Neutrophil (primary cell): ENCODE data around the gene SPRING1.

ENCODE experiments used
- H3K27ac ChIP-seq: fragments of 200-600 bp; sonication (generic); 2 replicates; pipeline ENCODE4 v1.5.1; 2016; ENCODE audit warnings: mild to moderate bottlenecking, moderate library complexity
- H3K27me3 ChIP-seq: fragments of 200-600 bp; sonication (generic); 2 replicates; pipeline ENCODE4 v1.6.0; 2016; ENCODE audit warnings: mild to moderate bottlenecking
- H3K36me3 ChIP-seq: fragments of 200-600 bp; sonication (generic); 2 replicates; pipeline ENCODE4 v1.5.1; 2017
- H3K4me1 ChIP-seq, 2 experiments: fragments of 200-600 bp in 1 of 2; sonication (generic) in 1 of 2; 1 replicate in 1 of 2; 2 replicates in 1 of 2; pipeline versions ENCODE4 v1.5.1 to v1.6.1; 2013 to 2016; ENCODE audit warnings: low read depth in 1 of 2, low read length in 1 of 2, mild to moderate bottlenecking in 1 of 2, moderate library complexity in 1 of 2; ENCODE audit not compliant: control insufficient read depth in 1 of 2, insufficient read depth in 1 of 2
- H3K4me3 ChIP-seq, 2 experiments: fragments of 200-600 bp in 1 of 2; sonication (generic) in 1 of 2; 1 replicate in 1 of 2; 2 replicates in 1 of 2; pipeline ENCODE4 v1.5.1; 2013 to 2016; ENCODE audit warnings: low read depth in 1 of 2, low read length in 1 of 2, mild to moderate bottlenecking in 1 of 2, moderate library complexity in 1 of 2
- H3K9me3 ChIP-seq: fragments of 200-600 bp; sonication (generic); 2 replicates; pipeline ENCODE4 v1.5.1; 2016
- TF ChIP-seq, protein P1 (sequence below): fragments of 200-600 bp; sonication (generic); IDR thresholded peaks from 2 replicates; pipeline ENCODE4 v1.5.1; 2016; ENCODE audit warnings: antibody characterized with exemption

The SPRING1 gene

DNA sequence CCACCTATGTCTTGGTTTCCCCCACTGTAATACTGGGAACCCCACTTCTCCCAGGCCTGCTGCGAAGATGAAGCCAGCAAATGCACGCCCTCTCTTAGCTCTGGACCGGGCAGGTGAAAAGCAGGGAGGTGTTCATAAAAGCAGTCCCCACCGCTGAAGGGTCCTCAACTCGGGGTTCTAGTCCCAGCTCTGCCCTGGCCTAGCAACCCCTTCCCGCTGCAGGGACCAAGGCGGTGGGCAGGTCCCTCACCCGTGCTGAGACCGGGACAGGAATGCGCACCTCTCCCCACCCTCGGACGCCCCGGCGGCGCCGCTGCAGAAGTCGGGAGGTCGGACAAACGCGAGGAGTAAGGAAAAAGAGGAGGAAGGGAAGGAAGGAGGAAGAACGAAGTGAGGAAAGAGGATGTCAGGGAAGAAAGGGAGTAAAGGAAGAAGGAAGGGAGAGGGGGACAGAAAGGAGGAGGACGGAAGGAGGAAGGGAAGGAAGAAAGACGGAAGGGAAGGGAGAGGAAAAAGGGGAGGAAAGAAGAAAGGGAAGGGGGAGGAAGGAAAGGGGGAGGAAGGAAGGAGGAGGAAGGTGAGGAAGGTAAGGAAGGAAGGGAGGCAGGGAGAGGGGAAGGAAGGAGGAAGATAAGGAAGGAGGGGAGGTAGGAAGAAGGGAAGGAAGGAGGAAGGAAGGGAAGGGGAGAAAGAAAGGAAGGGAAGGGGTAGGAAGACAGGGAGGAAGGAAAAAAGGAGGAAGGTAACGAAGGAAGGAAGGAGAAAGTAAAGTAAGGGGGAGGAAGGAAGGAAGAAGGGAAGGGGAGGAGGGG is 701 bp downstream of the SPRING1 start:
- TF ChIP-seq, protein P1, sequence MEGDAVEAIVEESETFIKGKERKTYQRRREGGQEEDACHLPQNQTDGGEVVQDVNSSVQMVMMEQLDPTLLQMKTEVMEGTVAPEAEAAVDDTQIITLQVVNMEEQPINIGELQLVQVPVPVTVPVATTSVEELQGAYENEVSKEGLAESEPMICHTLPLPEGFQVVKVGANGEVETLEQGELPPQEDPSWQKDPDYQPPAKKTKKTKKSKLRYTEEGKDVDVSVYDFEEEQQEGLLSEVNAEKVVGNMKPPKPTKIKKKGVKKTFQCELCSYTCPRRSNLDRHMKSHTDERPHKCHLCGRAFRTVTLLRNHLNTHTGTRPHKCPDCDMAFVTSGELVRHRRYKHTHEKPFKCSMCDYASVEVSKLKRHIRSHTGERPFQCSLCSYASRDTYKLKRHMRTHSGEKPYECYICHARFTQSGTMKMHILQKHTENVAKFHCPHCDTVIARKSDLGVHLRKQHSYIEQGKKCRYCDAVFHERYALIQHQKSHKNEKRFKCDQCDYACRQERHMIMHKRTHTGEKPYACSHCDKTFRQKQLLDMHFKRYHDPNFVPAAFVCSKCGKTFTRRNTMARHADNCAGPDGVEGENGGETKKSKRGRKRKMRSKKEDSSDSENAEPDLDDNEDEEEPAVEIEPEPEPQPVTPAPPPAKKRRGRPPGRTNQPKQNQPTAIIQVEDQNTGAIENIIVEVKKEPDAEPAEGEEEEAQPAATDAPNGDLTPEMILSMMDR = no peak
- Histone ChIP-seq H3K4me3 (peak overlapping the region; percentile 60 to 78), H3K4me1 (peaks cover 20 to 25% of the 10 kb centered on the region in 2 experiments), H3K36me3 (peaks cover 17% of the 10 kb centered on the region), H3K9me3 (no peaks in the 10 kb centered on the region), H3K27ac (peak overlapping the region; percentile 87), H3K27me3 (peaks cover 34% of the 10 kb centered on the region)

DNA sequence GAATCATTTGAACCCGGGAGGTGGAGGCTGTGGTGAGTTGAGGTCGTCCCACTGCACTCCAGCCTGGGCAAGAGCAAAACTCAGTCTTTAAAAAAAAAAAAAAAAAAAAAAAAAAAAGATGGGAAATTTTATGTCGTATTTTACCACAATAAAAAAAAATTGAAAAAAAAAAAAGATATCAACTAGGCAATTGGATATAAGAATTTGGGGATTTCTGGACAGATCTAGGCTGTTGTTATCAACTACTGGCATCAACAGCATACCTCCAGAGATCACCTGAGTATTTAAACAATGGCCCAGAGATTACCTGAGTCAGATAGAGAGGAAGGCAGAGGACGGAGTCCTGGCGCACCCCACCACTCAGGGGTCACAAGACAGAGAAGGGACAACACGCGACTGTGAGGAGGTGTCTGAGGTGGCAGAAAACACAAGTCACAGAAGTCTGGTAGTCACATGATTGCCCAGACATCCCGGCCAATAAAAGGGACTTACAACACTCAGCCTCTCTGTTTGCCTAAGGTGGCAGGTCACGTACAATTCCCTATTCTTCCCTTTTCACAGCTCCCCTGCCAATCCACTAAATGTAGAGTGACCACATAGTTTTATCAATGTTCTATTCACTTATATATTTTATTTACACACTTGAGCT is 1.8 kb downstream of the SPRING1 start:
- peaks cover 17% of the 10 kb centered on the region for H3K36me3 ChIP-seq
- TF ChIP-seq, protein P1 = no peak
- peak overlapping the region; percentile 87 for H3K27ac ChIP-seq
- no peaks in the 10 kb centered on the region for H3K9me3 ChIP-seq
- H3K4me1 ChIP-seq = peaks cover 20 to 25% of the 10 kb centered on the region in 2 experiments
- H3K27me3 ChIP-seq = peaks cover 24% of the 10 kb centered on the region
- H3K4me3 ChIP-seq = no peak overlapping the region

DNA sequence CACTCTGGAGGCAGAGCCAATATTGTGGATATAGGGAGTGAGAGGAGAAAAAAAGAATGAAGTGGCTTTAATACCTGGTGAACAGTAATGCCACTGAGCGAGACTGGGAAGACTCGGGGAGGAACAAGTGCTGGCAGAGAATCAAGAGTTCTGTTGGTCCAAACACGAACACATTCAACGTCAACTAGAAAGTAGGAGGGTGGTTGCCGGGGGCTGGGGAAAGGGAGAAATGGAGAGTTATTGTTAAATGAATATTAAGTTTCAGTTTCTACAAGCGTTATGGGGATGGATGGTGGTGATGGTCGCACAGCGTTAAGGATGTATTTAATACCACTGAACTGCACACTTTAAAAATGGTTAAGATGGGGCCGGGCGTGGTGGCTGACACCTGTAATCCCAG is 2.8 kb downstream of the SPRING1 start:
- Histone ChIP-seq H3K4me3 (no peak overlapping the region), H3K9me3 (no peaks in the 10 kb centered on the region), H3K27me3 (peaks cover 15% of the 10 kb centered on the region), H3K4me1 (peaks cover 20 to 25% of the 10 kb centered on the region in 2 experiments), H3K27ac (no peak overlapping the region), H3K36me3 (peaks cover 22% of the 10 kb centered on the region)
- TF ChIP-seq, protein P1 = no peak

DNA sequence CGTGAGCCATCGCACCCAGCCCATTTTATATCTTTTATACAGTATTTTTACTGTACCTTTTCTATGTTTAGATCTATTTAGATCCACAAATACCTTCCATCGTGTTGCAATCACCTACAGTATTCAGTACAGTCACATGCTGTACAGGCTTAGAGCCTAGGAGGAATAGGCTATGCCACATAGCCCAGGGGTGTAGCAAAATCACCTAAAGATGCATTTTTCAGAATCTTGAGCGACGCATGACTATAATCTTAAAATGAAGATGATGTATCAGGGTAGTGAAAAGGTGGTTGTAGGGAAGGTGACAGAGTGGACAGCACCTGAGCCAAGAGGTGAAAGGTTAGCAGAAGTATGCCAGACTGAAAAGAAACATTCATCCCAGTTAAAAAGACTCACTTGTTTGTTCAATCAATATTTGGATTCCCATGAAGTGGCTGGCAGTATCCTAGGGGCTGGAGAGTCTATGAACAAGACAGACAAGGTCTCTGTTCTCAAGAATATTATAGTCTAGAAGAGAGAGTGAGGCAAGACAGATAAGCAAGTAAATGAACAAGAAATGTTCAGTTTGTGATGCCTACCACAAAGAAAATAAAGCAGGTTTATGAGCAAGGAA is 3.6 kb downstream of the SPRING1 start:
- Histone ChIP-seq H3K4me1 (peaks cover 20 to 25% of the 10 kb centered on the region in 2 experiments), H3K27ac (no peak overlapping the region), H3K9me3 (no peaks in the 10 kb centered on the region), H3K27me3 (peaks cover 6% of the 10 kb centered on the region), H3K4me3 (no peak overlapping the region), H3K36me3 (peaks cover 22% of the 10 kb centered on the region)
- TF ChIP-seq, protein P1 = no peak

DNA sequence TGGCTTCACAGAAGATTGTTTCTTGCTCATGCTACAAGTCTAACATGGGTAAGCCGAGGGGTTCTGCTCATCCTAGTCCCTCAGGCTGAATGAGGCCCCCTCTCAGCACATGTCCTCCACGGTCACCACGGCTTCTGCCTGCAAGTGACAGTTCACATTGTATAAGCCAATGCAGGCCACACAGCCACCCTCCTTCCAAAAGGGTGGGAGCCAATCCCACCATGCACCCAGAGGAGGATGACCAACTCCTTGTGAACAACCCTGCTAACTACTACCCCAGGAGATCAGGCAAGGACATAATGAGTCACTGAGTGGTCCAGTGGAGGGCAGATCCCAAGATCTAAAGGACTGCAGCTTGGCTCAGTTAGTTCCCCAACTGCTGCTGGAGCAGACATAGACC is 6.1 kb downstream of the SPRING1 start:
- Histone ChIP-seq H3K36me3 (peaks cover 22% of the 10 kb centered on the region), H3K4me1 (peaks cover 1 to 6% of the 10 kb centered on the region in 2 experiments), H3K27me3 (no peaks in the 10 kb centered on the region), H3K27ac (no peak overlapping the region), H3K4me3 (no peak overlapping the region), H3K9me3 (no peaks in the 10 kb centered on the region)
- TF ChIP-seq, protein P1 = no peak
